ENCODE data around the gene PRKG1.

The PRKG1 gene

DNA sequence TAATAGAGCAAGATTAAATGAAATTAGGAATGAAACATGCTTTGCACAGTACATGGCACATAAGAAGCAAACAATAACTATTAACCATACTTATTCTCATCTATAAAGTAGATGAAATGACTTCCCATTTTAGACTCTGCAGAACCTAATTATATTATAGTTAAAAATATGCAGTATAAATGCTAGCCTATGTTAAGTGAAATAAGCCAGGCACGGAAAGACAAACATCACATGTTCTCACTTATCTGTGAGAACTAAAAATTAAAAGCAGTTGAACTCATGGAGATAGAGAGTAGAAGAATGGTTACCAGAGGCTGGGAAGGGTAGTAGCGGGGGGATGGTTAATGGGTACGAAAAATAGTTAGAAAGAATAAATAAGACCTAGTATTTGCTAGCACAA lies 247.0 kb downstream of the PRKG1 start:
- TF ChIP-seq, protein P1, sequence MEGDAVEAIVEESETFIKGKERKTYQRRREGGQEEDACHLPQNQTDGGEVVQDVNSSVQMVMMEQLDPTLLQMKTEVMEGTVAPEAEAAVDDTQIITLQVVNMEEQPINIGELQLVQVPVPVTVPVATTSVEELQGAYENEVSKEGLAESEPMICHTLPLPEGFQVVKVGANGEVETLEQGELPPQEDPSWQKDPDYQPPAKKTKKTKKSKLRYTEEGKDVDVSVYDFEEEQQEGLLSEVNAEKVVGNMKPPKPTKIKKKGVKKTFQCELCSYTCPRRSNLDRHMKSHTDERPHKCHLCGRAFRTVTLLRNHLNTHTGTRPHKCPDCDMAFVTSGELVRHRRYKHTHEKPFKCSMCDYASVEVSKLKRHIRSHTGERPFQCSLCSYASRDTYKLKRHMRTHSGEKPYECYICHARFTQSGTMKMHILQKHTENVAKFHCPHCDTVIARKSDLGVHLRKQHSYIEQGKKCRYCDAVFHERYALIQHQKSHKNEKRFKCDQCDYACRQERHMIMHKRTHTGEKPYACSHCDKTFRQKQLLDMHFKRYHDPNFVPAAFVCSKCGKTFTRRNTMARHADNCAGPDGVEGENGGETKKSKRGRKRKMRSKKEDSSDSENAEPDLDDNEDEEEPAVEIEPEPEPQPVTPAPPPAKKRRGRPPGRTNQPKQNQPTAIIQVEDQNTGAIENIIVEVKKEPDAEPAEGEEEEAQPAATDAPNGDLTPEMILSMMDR (IDR thresholded peaks at IDR 0.05; ENCODE audit: borderline replicate concordance, extremely low read depth, low read length, poor library complexity, severe bottlenecking), result no peak
- H3K9ac ChIP-seq (ENCODE audit: low read depth, low read length), result no peak overlapping the region
- H3K4me1 ChIP-seq (ENCODE audit: insufficient read depth, low read length), result no peaks in the 10 kb centered on the region
- ATAC-seq (ENCODE audit: insufficient read depth, low read depth) (no peak), DNase-seq (no peak)
- no peaks in the 10 kb centered on the region for H3K79me2 ChIP-seq (ENCODE audit: insufficient read depth, low read length)
- H3K27me3 ChIP-seq (ENCODE audit: insufficient read depth, low read length, poor library complexity), result no peaks in the 10 kb centered on the region
- H3K27ac ChIP-seq (ENCODE audit: low read length), result no peak overlapping the region
- H3K4me3 ChIP-seq (ENCODE audit: low read depth in 1 of 2, low read length in 2 of 2), result no peak overlapping the region
- no peaks in the 10 kb centered on the region for H4K20me1 ChIP-seq (ENCODE audit: insufficient read depth, low read length)
- no peak overlapping the region for H3K4me2 ChIP-seq (ENCODE audit: insufficient read depth, low read length)
- H3K36me3 ChIP-seq (ENCODE audit: insufficient read depth, low read length), result no peaks in the 10 kb centered on the region
- no peak overlapping the region for H2AFZ ChIP-seq (ENCODE audit: low read depth, low read length)
- no peaks in the 10 kb centered on the region for H3K9me3 ChIP-seq (ENCODE audit: insufficient read depth, low read length, severe bottlenecking)

DNA sequence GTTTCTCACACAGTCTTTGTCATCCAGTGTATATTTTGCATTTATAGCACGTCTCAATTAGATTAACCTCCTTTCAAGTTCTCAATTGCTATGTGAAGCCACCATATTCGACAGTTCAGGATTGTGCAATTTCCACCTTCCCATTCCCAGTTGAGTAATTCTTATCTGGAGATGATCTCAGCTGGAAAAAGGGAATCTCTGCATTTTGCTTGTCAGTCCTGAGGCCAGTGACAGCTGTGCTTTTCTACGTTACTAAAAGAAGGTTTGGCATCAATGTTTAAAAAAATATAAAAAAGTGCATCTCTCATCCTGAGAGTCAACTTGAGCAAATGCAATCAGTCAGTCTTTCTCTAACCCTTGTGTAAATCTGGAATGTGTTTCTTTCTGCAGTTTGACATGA lies 247.7 kb downstream of the PRKG1 start:
- Histone ChIP-seq H3K79me2 (ENCODE audit: insufficient read depth, low read length) (no peaks in the 10 kb centered on the region), H3K4me1 (ENCODE audit: insufficient read depth, low read length) (no peaks in the 10 kb centered on the region), H3K4me2 (ENCODE audit: insufficient read depth, low read length) (no peak overlapping the region), H3K9me3 (ENCODE audit: insufficient read depth, low read length, severe bottlenecking) (no peaks in the 10 kb centered on the region), H3K27ac (ENCODE audit: low read length) (no peak overlapping the region), H3K4me3 (ENCODE audit: low read depth in 1 of 2, low read length in 2 of 2) (no peak overlapping the region), H3K27me3 (ENCODE audit: insufficient read depth, low read length, poor library complexity) (no peaks in the 10 kb centered on the region), H2AFZ (ENCODE audit: low read depth, low read length) (no peak overlapping the region), H4K20me1 (ENCODE audit: insufficient read depth, low read length) (no peaks in the 10 kb centered on the region), H3K36me3 (ENCODE audit: insufficient read depth, low read length) (no peaks in the 10 kb centered on the region), H3K9ac (ENCODE audit: low read depth, low read length) (no peak overlapping the region)
- TF ChIP-seq, protein P1 (IDR thresholded peaks at IDR 0.05; ENCODE audit: borderline replicate concordance, extremely low read depth, low read length, poor library complexity, severe bottlenecking), result no peak
- TF ChIP-seq EZH2 (IDR thresholded peaks at IDR 0.05; ENCODE audit: borderline replicate concordance, low read depth, low read length, severe bottlenecking), result no peak
- DNase-seq, result no peak
- no peak for ATAC-seq (ENCODE audit: insufficient read depth, low read depth)

DNA sequence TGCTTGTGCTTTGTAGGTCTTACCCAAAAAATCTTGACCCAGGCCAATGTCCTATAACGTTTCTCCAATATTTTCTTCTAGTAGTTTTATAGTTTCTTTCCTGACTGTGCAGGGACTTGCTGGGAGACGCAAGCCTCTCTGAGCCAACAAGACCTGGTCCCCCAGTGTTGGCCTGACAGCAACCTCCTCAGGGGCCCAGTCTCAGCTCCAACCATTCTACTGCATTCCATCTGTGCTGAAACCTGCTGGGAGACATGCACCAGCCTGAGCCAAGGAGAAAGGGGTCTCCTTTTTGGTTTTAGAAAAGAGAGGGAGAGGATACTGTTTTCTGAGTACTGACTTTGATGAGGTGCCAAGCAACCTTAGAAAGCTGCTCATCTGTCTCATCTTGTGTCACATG lies 251.4 kb downstream of the PRKG1 start:
- H4K20me1 ChIP-seq (ENCODE audit: insufficient read depth, low read length), result no peaks in the 10 kb centered on the region
- TF ChIP-seq EZH2 (IDR thresholded peaks at IDR 0.05; ENCODE audit: borderline replicate concordance, low read depth, low read length, severe bottlenecking), result no peak
- TF ChIP-seq, protein P1 (IDR thresholded peaks at IDR 0.05; ENCODE audit: borderline replicate concordance, extremely low read depth, low read length, poor library complexity, severe bottlenecking), result no peak
- no peaks in the 10 kb centered on the region for H3K9me3 ChIP-seq (ENCODE audit: insufficient read depth, low read length, severe bottlenecking)
- H3K4me1 ChIP-seq (ENCODE audit: insufficient read depth, low read length), result no peaks in the 10 kb centered on the region
- no peak overlapping the region for H2AFZ ChIP-seq (ENCODE audit: low read depth, low read length)
- H3K27me3 ChIP-seq (ENCODE audit: insufficient read depth, low read length, poor library complexity), result no peaks in the 10 kb centered on the region
- no peak overlapping the region for H3K27ac ChIP-seq (ENCODE audit: low read length)
- H3K4me3 ChIP-seq (ENCODE audit: low read depth in 1 of 2, low read length in 2 of 2), result no peak overlapping the region
- H3K9ac ChIP-seq (ENCODE audit: low read depth, low read length), result no peak overlapping the region
- H3K4me2 ChIP-seq (ENCODE audit: insufficient read depth, low read length), result no peak overlapping the region
- ATAC-seq (ENCODE audit: insufficient read depth, low read depth) (no peak), DNase-seq (no peak)
- no peaks in the 10 kb centered on the region for H3K79me2 ChIP-seq (ENCODE audit: insufficient read depth, low read length)
- H3K36me3 ChIP-seq (ENCODE audit: insufficient read depth, low read length), result no peaks in the 10 kb centered on the region

DNA sequence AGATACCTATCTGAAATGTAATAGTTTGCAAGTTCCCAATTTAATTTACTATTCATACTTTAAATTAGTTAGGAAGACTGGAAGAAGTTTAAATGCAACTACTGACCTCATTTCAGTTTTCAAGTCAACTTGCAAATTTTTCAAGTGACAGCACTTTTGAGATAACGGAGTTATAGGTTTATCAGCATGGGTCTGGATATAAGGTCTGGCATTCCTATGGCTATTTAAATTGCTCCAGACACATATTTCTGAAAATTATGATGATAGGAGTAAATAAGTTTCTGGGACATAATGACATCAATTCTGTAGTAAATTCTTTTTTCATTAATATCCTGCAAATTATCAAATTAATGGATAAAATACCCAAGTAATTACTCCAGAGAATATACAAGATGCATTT lies 251.9 kb downstream of the PRKG1 start:
- no peak for ATAC-seq (ENCODE audit: insufficient read depth, low read depth)
- Histone ChIP-seq H3K9me3 (ENCODE audit: insufficient read depth, low read length, severe bottlenecking) (no peaks in the 10 kb centered on the region), H3K27ac (ENCODE audit: low read length) (no peak overlapping the region), H3K27me3 (ENCODE audit: insufficient read depth, low read length, poor library complexity) (no peaks in the 10 kb centered on the region), H2AFZ (ENCODE audit: low read depth, low read length) (no peak overlapping the region), H3K4me2 (ENCODE audit: insufficient read depth, low read length) (no peak overlapping the region), H3K9ac (ENCODE audit: low read depth, low read length) (no peak overlapping the region), H3K4me3 (ENCODE audit: low read depth in 1 of 2, low read length in 2 of 2) (no peak overlapping the region), H4K20me1 (ENCODE audit: insufficient read depth, low read length) (no peaks in the 10 kb centered on the region), H3K36me3 (ENCODE audit: insufficient read depth, low read length) (no peaks in the 10 kb centered on the region), H3K4me1 (ENCODE audit: insufficient read depth, low read length) (no peaks in the 10 kb centered on the region), H3K79me2 (ENCODE audit: insufficient read depth, low read length) (no peaks in the 10 kb centered on the region)
- TF ChIP-seq EZH2 (IDR thresholded peaks at IDR 0.05; ENCODE audit: borderline replicate concordance, low read depth, low read length, severe bottlenecking), result no peak
- TF ChIP-seq, protein P1 (IDR thresholded peaks at IDR 0.05; ENCODE audit: borderline replicate concordance, extremely low read depth, low read length, poor library complexity, severe bottlenecking), result no peak
- DNase-seq, result no peak
